Activated CD8-positive, alpha-beta memory T cell treated with anti-CD3 and anti-CD28 coated beads, Interleukin-2, amount 10 ng/mL, durations not matched to agents 7 days and 5 days (primary cell): Measurements from ENCODE around the gene HCAR3. TPM values are rescaled to one million over a fixed set of nuclear protein-coding genes. Genes with fewer than 3 reads are reported as not detected.
"Not testable (repeated sequence)": the region's sequence is repeated elsewhere in the genome, so short reads cannot be mapped to it uniquely, and the experiment has no call there.

Experiments used
- ATAC-seq: fragments of 150-1000 bp; cut with Tn5 transposase; one replicate; pipeline ENCODE4 v1.10.0; 2021; ENCODE audit warnings: moderate library complexity
- CTCF ChIA-PET: fragments of 350-600 bp; sonication (Branson Sonifier 250); formaldehyde crosslinking; loops from one replicate; lab custom pipeline; 2021; ENCODE audit warnings: antibody characterized with exemption; lab: Charles Lee
- DNase-seq: peaks from one replicate; pipeline ENCODE4 v3.0.0-alpha.2; 2020
- H3K27ac Mint-ChIP-seq: one replicate; pipeline ENCODE4 v1.8.0; 2021; ENCODE audit warnings: mild to moderate bottlenecking, mixed read lengths
- H3K27me3 Mint-ChIP-seq: one replicate; pipeline ENCODE4 v1.8.0; 2021; ENCODE audit warnings: mixed read lengths
- H3K36me3 Mint-ChIP-seq: one replicate; pipeline ENCODE4 v1.8.0; 2021; ENCODE audit warnings: mild to moderate bottlenecking, mixed read lengths
- H3K4me1 Mint-ChIP-seq: one replicate; pipeline ENCODE4 v1.8.0; 2021; ENCODE audit warnings: mixed read lengths
- H3K4me3 Mint-ChIP-seq: one replicate; pipeline ENCODE4 v1.8.0; 2021; ENCODE audit warnings: mild to moderate bottlenecking, moderate library complexity, mixed read lengths
- H3K9me3 Mint-ChIP-seq: one replicate; pipeline ENCODE4 v1.8.0; 2022; ENCODE audit warnings: low read depth, mixed read lengths
- total RNA-seq, 2 experiments: library from RNA; stranded (reverse); gene quantifications; one replicate each; pipeline ENCODE4 v1.2.3, GENCODE V29; 2021

The HCAR3 gene
- total RNA-seq, 2 experiments from 2014 or later: 0.09 TPM; not detected in 1

DNA sequence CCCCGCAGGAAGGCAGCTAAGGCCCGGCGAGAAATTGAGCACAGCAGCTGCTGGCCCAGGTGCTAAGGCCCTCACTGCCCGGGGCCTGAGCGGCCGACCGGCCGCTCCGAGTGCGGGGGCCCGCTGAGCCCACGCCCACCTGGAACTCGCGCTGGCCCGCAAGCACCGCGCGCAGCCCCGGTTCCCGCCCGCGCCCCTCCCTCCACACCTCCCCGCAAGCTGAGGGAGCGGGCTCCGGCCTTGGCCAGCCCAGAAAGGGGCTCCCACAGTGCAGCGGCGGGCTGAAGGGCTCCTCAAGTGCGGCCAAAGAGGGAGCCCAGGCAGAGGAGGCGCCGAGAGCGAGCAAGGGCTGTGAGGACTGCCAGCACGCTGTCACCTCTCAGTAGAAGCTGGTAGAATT lies 39.8 kb downstream of the HCAR3 start:
- DNase-seq, H3K36me3 Mint-ChIP-seq, H3K9me3 Mint-ChIP-seq, H3K4me3 Mint-ChIP-seq, H3K27me3 Mint-ChIP-seq, H3K27ac Mint-ChIP-seq, H3K4me1 Mint-ChIP-seq, CTCF ChIA-PET, ATAC-seq: not testable (repeated sequence)

DNA sequence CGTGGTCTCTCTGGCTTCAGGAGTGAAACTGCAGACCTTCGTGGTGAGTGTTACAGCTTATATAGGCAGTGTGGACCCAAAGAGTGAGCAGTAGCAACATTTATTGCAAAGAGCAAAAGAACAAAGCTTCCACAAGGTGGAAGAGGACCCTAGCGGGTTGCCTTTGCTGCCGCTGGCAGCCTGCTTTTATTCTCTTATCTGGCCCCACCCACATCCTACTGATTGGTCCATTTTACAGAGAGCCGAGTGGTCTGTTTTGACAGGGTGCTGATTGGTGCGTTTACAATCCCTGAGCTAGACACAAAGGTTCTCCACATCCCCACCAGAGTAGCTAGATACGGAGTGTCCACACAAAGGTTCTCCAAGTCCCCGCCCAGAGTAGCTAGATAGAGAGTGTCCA lies 40.6 kb downstream of the HCAR3 start:
- ATAC-seq, H3K4me1 Mint-ChIP-seq, DNase-seq, H3K27ac Mint-ChIP-seq, H3K9me3 Mint-ChIP-seq, H3K4me3 Mint-ChIP-seq, H3K27me3 Mint-ChIP-seq, H3K36me3 Mint-ChIP-seq: not testable (repeated sequence)
- CTCF ChIA-PET: interaction anchor here (0.6 kb wide), 1 partner anchor 1894 kb away, joined by 4 read pairs; no protein-coding TSS in a partner anchor

DNA sequence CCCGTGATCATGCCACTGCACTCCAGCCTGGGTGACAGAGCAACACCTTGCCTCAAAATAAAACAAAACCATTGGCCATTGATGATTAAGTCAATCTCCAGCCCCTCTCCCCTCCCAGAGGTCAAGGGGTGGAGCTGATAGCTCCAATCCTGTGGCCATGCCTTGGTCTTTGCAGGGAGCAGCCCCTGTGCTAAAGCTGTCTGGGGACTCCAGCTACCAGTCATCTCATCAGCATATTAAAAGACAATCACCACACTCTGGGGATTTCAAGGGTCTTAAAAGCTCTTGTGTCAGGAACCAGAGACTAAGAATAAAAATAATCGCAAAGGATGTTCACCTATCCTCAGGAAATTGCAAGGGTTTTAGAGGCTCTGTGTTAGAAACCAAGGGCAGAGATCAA lies 44.1 kb downstream of the HCAR3 start:
- ATAC-seq: no peak
- H3K27me3 Mint-ChIP-seq: peaks cover 7% of the 10 kb centered on the region
- CTCF ChIA-PET: no interaction called here
- no peak overlapping the region for H3K27ac Mint-ChIP-seq
- H3K4me3 Mint-ChIP-seq: no peak overlapping the region
- H3K9me3 Mint-ChIP-seq: no peaks in the 10 kb centered on the region
- no peak for DNase-seq
- H3K36me3 Mint-ChIP-seq: peaks cover 1% of the 10 kb centered on the region
- no peaks in the 10 kb centered on the region for H3K4me1 Mint-ChIP-seq

DNA sequence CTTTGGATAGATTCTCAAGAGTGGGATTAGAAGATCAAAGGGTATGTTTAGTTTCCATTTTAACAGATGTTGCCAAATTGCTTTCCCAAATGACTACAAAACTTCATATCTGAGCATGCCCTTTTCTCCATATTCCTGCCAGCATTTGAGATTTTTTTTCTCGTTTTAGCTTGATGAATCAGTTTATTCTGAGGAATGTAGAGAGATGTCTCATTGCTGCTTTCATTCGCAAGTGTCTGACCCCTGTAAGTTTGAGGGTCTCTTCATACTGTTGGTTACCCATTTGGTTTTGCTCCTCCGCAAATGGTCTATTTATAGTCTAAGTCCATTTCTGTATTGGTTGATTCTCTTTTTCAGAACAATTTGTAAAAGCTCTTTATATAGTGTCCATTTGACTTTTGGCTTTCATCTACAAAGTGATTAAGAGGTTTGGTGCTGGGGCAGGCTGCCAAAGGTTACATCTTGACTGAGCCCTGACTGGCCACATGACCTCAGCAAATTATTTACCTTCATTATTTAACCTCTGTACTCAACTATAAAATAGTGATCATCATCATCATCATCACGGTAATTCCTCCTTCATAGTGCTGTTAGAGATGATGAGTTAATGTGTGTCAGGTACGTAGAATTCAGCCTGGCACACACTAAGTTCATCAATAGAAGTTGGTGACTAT lies 47.1 kb downstream of the HCAR3 start:
- peaks cover 7% of the 10 kb centered on the region for H3K27me3 Mint-ChIP-seq
- CTCF ChIA-PET: interaction anchor here (0.7 kb wide), 1 partner anchor 53 kb away, joined by 3 read pairs; no protein-coding TSS in a partner anchor
- no peak overlapping the region for H3K4me3 Mint-ChIP-seq
- DNase-seq (no peak), ATAC-seq (no peak)
- no peaks in the 10 kb centered on the region for H3K9me3 Mint-ChIP-seq
- peaks cover 1% of the 10 kb centered on the region for H3K36me3 Mint-ChIP-seq
- H3K4me1 Mint-ChIP-seq: no peaks in the 10 kb centered on the region
- H3K27ac Mint-ChIP-seq: no peak overlapping the region

- ATAC-seq (no peak), DNase-seq (no peak)
- peaks cover 1% of the 10 kb centered on the region for H3K36me3 Mint-ChIP-seq
- no peak overlapping the region for H3K27ac Mint-ChIP-seq
- H3K27me3 Mint-ChIP-seq: peaks cover 4% of the 10 kb centered on the region
- H3K4me1 Mint-ChIP-seq: no peaks in the 10 kb centered on the region
- no peak overlapping the region for H3K4me3 Mint-ChIP-seq
- no peaks in the 10 kb centered on the region for H3K9me3 Mint-ChIP-seq
- CTCF ChIA-PET: no interaction called here
These were observed 48.3 kb downstream of the HCAR3 start for GRCh38 chr12:122668268-122668667.

DNA sequence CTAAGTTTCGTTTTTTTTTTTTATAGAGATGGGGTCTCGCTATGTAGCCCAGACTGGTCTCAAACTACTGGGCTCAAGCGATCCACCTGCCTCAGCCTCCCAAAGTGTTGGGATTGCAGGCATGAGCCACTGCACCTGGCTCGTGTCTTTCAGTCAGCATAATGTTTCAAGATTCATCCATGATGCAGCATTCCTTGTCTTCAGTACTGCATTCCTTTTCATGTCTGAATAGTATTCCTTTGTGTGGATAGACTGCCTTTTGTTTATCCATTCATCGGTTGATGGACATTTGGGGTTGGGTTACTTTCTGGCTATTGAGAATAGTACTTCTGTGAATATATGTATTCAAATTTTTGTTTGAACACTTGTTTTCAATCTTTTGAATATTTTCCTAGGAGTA lies 50.9 kb downstream of the HCAR3 start:
- no peak for ATAC-seq
- Mint-ChIP-seq H3K4me3 (no peak overlapping the region), H3K9me3 (no peaks in the 10 kb centered on the region), H3K27ac (no peak overlapping the region), H3K27me3 (no peaks in the 10 kb centered on the region), H3K36me3 (no peaks in the 10 kb centered on the region), H3K4me1 (no peaks in the 10 kb centered on the region)
- no peak for DNase-seq
- CTCF ChIA-PET: no interaction called here

GRCh38 chr12:122665349-122665748 lies 51.3 kb downstream of the HCAR3 start:
- Mint-ChIP-seq H3K27me3 (no peaks in the 10 kb centered on the region), H3K9me3 (no peaks in the 10 kb centered on the region), H3K36me3 (no peaks in the 10 kb centered on the region), H3K4me3 (no peak overlapping the region), H3K4me1 (no peaks in the 10 kb centered on the region), H3K27ac (no peak overlapping the region)
- ATAC-seq (no peak), DNase-seq (no peak)
- CTCF ChIA-PET: no interaction called here

Other genes with a start within 250 kb of the HCAR3 start
- 10 to 100 TPM; 45.2 to 45.3 TPM for gene ZCCHC8, start 215.9 kb downstream of the HCAR3 start, total RNA-seq
- 100 to 1,000 TPM; 102 to 113 TPM for gene RSRC2, start 189.9 kb downstream of the HCAR3 start, total RNA-seq
- 100 to 1,000 TPM; 129 to 200 TPM for gene KNTC1, start 189.6 kb downstream of the HCAR3 start, total RNA-seq
- not detected for gene HCAR2, start 13.5 kb downstream of the HCAR3 start, total RNA-seq
- gene HCAR1, start 14.0 kb upstream of the HCAR3 start, total RNA-seq: under 1 TPM; 0.06 to 0.23 TPM
- 10 to 100 TPM; 50.2 to 65.9 TPM for gene DENR, start 36.0 kb upstream of the HCAR3 start, total RNA-seq
- under 1 TPM; 0.26 to 0.67 TPM for gene CCDC62, start 57.8 kb upstream of the HCAR3 start, total RNA-seq
- 10 to 100 TPM; 31.9 to 34.7 TPM for gene HIP1R, start 118.6 kb upstream of the HCAR3 start, total RNA-seq
- 10 to 100 TPM; 25.7 to 29.7 TPM for gene VPS37B, start 179.3 kb upstream of the HCAR3 start, total RNA-seq
- 1 to 10 TPM; 3.6 to 4.4 TPM for gene ABCB9, start 249.7 kb upstream of the HCAR3 start, total RNA-seq